Inferior parietal cortex (tissue), 1 donor: ENCODE results near the gene TTLL13.

Source experiments
- DNase-seq: peaks from one replicate; pipeline ENCODE4 v3.0.0-alpha.2; 2016; ENCODE audit errors: extremely low spot score

Gene TTLL13, protein sequence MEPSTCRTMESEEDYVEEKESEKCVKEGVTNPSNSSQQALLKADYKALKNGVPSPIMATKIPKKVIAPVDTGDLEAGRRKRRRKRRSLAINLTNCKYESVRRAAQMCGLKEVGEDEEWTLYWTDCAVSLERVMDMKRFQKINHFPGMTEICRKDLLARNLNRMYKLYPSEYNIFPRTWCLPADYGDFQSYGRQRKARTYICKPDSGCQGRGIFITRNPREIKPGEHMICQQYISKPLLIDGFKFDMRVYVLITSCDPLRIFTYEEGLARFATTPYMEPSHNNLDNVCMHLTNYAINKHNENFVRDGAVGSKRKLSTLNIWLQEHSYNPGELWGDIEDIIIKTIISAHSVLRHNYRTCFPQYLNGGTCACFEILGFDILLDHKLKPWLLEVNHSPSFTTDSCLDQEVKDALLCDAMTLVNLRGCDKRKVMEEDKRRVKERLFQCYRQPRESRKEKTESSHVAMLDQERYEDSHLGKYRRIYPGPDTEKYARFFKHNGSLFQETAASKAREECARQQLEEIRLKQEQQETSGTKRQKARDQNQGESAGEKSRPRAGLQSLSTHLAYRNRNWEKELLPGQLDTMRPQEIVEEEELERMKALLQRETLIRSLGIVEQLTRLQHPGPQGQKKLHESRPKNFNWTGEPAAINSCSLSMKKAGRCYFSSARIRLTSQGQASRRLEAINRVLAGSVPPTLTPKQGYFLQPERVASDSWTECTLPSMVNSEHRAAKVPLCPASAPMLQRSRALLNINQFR

GRCh38 chr15:90249203-90249863 lies at the start of gene TTLL13:
Gene TTLL13, plus strand, starts transcription at chr15:90249556. Its CDS starts 1,075 bp downstream, at chr15:90250631.
- DNase-seq: peak; percentile 85

DNA sequence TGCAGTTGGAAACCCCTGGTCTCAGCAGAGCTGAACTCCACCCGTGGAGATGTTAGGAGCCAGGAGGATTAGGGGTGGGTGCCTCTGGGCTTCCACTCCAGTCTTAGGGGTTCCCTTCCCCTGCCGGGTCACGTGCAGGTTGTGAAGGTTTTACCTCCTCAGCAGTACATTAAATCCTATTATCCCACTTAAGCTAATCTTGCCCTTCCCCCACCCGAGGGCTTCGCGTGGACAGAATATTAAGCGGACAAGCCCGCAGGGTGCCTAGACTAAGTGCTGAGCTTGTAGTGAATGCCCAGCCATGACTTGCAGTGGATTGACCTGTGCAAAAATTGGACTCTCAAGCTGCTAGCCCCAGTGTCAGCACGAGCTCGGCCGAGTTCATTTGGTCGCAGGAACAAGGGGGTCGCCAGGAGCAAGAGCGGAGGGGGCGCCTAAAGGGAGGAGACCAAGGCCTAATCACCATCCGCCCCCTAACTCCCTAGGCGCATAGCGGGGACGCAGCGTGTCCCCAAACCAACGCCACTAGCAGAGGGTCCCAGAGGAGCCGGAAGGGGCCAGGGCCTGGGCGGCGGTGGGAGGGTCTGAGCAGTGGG lies 48.7 kb upstream of the TTLL13 start:
- no peak for DNase-seq

- peak; percentile 58 for DNase-seq
Measured at GRCh38 chr15:90201130-90201943, 48.0 kb upstream of the TTLL13 start, which contains the start of gene SEMA4B. Gene SEMA4B, plus strand, starts transcription at chr15:90201330. Its CDS starts 249 bp downstream, at chr15:90201579.

- no peak for DNase-seq
Measured at GRCh38 chr15:90201944-90202375, 47.4 kb upstream of the TTLL13 start.

GRCh38 chr15:90202929-90203328 lies 46.4 kb upstream of the TTLL13 start:
- no peak for DNase-seq

- DNase-seq: no peak
Measured at GRCh38 chr15:90203473-90203872, 45.9 kb upstream of the TTLL13 start.

DNA sequence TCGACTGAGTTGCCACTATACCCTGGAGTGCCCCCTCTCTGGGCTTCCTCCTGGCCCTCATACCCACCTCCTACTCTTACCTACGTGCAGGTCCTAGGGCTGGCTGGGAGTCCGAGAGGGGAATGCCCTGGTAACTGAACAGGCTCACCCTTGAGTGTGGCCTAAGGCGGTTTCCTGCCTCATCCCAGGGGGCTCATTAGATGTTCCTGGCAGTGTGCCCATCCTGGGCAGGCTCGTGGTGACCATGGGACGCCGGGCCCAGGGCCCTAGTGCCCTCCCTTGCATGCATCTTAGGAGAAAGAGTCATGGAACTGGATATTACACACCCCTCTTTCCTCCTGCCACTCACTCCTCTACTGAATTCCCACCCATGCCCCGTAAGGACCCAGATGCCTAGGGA lies 45.4 kb upstream of the TTLL13 start:
- no peak for DNase-seq

DNA sequence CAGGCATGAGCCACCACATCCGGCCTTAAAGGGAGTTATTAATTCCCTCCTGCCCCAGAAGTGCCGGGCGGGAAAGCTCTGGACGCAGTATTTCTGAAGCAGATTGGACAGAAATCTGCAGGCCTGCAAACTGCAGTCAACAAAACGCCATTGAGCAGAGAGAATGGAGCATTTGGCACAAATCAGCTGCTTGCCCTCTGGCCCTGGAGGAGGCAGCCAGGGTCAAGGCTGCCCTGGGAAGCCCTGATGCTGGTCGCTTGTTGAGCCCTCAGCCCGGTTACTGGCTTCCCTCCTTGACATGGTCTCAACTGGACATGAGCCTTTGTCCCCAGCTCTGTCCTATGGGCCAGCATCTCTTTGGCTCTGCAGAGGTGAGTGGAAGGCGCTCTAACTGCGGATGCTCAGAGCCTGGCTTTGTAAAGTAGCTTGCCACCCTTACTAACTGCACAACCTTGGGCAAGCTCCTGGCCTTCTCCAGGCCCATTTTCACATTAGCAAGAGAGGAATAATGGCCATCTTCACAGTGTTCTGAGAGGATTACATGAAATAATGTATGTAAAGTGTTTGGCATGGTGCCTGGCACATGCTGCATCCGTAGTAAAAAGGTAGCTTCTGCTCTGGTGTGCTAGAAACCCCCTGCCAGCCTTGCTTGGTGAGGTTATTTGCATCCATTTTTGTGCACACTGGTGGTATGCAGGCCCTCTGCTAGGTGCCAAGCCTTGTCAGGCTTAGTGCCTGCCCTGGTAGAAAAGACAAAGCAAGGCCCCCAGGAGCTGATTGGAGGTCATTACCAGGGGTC lies 44.1 kb upstream of the TTLL13 start:
- no peak for DNase-seq

GRCh38 chr15:90205886-90206285 lies 43.5 kb upstream of the TTLL13 start:
- no peak for DNase-seq

GRCh38 chr15:90207252-90207651 lies 42.1 kb upstream of the TTLL13 start:
- no peak for DNase-seq

DNA sequence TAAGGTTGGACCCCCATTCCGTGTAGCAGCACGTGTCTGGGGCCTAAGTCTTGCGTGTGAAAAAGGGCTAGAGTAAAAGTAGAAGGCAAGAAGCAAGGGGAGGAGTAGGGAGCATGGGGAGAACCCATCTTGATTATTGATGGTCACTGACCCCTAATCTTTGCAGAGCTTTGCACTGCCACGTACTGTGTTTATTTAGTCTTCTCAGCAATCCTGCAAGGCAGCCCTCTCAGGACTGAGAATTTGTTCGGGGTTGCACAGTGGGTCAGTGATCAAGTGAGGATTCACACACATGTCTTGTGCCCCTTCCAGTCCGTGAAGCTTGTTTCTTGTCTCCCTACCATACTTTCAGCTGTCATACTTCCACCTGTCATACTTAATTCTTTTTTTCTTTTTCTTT lies 41.0 kb upstream of the TTLL13 start:
- DNase-seq: no peak

DNA sequence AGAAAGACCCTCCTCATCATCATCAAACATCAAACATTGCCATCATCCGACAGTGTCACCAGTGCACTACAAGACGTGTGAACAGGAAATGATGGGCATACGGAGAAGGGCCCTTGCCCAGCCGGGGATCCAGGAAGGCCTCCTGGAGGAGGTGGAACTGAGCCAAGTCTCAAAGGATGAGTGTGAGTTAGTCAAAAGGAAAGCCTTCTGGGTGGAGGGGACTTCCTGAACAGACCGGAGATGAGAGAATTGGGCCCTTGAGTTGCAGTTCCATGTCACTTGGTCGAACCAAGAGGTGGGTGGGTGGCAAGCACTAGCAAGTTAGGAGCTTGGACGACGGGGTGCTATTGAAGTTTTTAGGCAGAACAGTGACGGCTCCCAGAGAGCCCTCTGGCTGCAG lies 39.8 kb upstream of the TTLL13 start:
- DNase-seq: no peak

GRCh38 chr15:90210593-90210992 lies 38.8 kb upstream of the TTLL13 start:
- no peak for DNase-seq

DNA sequence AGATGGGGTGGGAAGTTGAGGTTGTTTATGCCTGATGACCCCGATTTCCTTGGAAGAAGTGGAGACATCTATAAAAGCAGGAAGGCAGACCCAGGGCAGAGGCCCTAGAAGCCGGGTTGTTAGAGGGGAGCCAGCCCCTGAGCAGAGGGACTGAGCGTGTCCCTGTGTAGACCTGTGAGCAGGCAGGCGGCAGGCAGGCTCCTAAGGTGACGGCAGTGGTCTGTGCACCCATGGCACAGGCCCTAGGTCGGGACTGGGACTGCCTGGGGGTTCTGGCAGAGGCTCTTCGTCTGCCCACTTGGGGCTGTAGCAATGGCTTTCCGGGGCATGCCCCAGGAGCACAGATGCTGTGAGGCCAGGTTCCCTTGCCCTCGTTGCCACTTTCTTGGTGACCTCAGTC lies 38.3 kb upstream of the TTLL13 start:
- no peak for DNase-seq

GRCh38 chr15:90211440-90212143 lies 37.8 kb upstream of the TTLL13 start:
- no peak for DNase-seq

GRCh38 chr15:90212221-90213098 lies 36.9 kb upstream of the TTLL13 start:
- no peak for DNase-seq

DNA sequence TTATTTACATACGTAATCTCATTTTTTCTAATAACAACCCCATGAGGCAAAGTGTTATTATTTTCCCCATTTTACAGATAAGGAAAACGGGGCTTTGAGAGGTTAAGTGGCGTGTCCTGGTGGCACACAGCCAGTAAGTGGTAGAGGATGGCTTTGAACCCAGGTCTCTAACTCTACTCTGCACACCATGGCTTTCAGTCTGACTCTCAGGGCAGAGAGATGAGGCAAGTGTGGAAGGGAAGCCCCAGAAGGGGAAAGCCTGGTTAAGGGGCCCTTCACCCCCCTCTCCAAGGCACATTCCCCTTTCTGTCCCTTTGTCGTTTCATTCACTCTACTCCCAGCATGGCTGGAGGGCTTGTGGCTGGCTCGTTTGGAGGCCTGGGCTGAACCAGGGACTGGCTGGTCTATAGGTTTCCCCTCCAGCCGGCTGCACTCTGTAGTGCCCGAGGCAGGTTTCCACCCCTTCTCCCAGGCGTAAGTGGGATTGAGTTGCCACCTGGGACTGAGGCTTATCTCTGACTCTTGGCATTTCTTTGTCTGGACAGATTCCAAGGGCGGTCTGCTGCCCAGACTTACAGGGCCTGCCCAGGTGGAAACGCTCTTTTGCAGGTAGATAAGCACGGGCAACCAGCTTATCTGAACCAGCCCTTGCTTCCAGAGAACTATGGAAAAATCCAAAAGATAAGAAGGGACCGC lies 36.1 kb upstream of the TTLL13 start:
- no peak for DNase-seq

- DNase-seq: no peak
Measured at GRCh38 chr15:90213818-90214204, 35.5 kb upstream of the TTLL13 start.
